Thyroid gland (tissue), 4 donors: Measurements from ENCODE around the gene LMOD1. TPM values are rescaled to one million over a fixed set of nuclear protein-coding genes. Genes with fewer than 3 reads are reported as not detected.

ENCODE experiments used
- DNase-seq, 2 donors: peaks; one replicate each; pipeline ENCODE4 v3.0.0-alpha.2; 2019
- H3K27ac ChIP-seq, 3 donors: fragments of 200-600 bp; sonication (generic); 1 replicate in 2 of 3; 2 replicates in 1 of 3; pipeline ENCODE4 v1.5.1; 2016 to 2019; ENCODE audit warnings: mild to moderate bottlenecking in 1 of 3, moderate library complexity in 1 of 3
- H3K27me3 ChIP-seq: fragments of 200-600 bp; sonication (generic); one replicate; pipeline ENCODE4 v1.5.1; 2019
- H3K36me3 ChIP-seq, 2 donors: fragments of 200-600 bp; sonication (generic); one replicate each; pipeline ENCODE4 v1.5.1; 2016 to 2019
- H3K4me1 ChIP-seq, 2 donors: fragments of 200-600 bp; sonication (generic); one replicate each; pipeline ENCODE4 v1.5.1; 2017 to 2019
- H3K4me3 ChIP-seq, 3 donors: fragments of 200-600 bp; sonication (generic); replicated peaks in 1 of 3; 1 replicate in 2 of 3; 2 replicates in 1 of 3; pipeline ENCODE4 v1.5.1; 2016; ENCODE audit warnings: mild to moderate bottlenecking in 1 of 3
- H3K9me3 ChIP-seq: fragments of 200-600 bp; sonication (generic); one replicate; pipeline ENCODE4 v1.5.1; 2017
- POLR2A ChIP-seq, 2 donors: fragments of 450-650 bp; IDR thresholded peaks; one replicate each; pipeline ENCODE4 v1.6.1; 2017; ENCODE audit warnings: antibody characterized with exemption in 2 of 2, mild to moderate bottlenecking in 2 of 2, moderate library complexity in 1 of 2
- WGBS, 2 donors: methylation state at CpG; one replicate each; pipeline ENCODE4 v1.1.5; 2017; 5-methylcytosine and 5-hydroxymethylcytosine counted together
- intact Hi-C: fragments of 100-400 bp; cut with DNase I; formaldehyde crosslinking; loops from one replicate; pipeline ENCODE4 v1.15.1; 2023
- total RNA-seq, 4 donors: library from RNA; depleted of rRNA; stranded (reverse); fragments of >200 nt; gene quantifications; one replicate each; pipeline ENCODE4 v1.2.3, GENCODE V29; 2016
- TF ChIP-seq, protein P1 (sequence below), 6 experiments: fragments of 200-600 bp in 3 of 6; fragments of 450-650 bp in 3 of 6; sonication (generic) in 3 of 6; IDR thresholded peaks; one replicate each; pipeline ENCODE4 v1.5.1; 2016 to 2019; ENCODE audit warnings: antibody characterized with exemption in 6 of 6, mild to moderate bottlenecking in 2 of 6, inconsistent platforms in 1 of 6, moderate library complexity in 1 of 6

The LMOD1 gene
- total RNA-seq, 4 donors from 2014 or later = 30.6 to 50.0 (median 35.9) TPM

DNA sequence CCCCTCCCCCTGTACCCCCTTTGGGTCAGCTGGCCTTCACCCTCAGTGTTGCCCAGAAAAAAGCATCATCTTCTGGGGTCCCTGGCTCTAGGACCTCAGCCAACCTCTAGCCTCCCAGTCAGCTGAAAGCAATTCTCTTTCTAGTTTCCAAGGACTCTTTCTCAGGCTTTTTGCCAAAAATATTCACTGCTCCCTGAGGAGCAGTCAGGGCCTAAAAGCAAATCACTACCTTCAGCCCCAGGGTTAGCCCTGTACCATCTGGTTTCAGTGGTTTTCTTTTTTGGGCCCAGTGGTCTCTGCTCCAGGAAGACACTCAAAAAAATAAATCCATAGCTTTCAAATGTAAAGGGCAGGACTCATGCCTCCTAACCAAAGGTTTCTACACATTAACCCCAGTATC, 3.1 kb upstream of the LMOD1 start:
- no peaks in the 10 kb centered on the region for H3K36me3 ChIP-seq
- DNase-seq = peak in 1 of 2 donors; percentile 4
- H3K27ac ChIP-seq = peak overlapping the region in 2 of 3 donors; percentile 5 to 27
- peaks cover 3 to 16% of the 10 kb centered on the region in 2 donors for H3K4me1 ChIP-seq
- intact Hi-C loops = no loop called here
- no peak overlapping the region for H3K4me3 ChIP-seq
- no peaks in the 10 kb centered on the region for H3K27me3 ChIP-seq
- H3K9me3 ChIP-seq = no peaks in the 10 kb centered on the region
- TF ChIP-seq, protein P1, sequence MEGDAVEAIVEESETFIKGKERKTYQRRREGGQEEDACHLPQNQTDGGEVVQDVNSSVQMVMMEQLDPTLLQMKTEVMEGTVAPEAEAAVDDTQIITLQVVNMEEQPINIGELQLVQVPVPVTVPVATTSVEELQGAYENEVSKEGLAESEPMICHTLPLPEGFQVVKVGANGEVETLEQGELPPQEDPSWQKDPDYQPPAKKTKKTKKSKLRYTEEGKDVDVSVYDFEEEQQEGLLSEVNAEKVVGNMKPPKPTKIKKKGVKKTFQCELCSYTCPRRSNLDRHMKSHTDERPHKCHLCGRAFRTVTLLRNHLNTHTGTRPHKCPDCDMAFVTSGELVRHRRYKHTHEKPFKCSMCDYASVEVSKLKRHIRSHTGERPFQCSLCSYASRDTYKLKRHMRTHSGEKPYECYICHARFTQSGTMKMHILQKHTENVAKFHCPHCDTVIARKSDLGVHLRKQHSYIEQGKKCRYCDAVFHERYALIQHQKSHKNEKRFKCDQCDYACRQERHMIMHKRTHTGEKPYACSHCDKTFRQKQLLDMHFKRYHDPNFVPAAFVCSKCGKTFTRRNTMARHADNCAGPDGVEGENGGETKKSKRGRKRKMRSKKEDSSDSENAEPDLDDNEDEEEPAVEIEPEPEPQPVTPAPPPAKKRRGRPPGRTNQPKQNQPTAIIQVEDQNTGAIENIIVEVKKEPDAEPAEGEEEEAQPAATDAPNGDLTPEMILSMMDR (IDR thresholded peaks at IDR 0.05) = no peak
- no peak for TF ChIP-seq POLR2A (IDR thresholded peaks at IDR 0.05)

DNA sequence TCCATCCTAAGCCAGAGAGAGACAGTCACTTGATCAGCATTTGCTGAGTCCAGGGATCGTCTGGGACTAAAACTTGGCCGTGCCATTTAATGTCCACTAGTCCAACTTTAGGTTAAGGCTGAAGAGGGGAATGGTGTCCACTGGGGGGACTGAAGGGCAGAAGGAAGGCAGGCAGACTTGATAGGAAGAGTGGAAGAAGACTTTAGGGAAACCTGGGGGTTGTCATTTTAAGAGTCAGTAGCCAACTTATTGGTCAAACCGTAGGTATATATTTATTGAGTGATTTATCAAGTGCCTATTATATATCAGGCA, 1.3 kb upstream of the LMOD1 start:
- Histone ChIP-seq H3K27ac (peak overlapping the region in 1 of 3 donors; percentile 97), H3K27me3 (no peaks in the 10 kb centered on the region), H3K36me3 (no peaks in the 10 kb centered on the region), H3K9me3 (no peaks in the 10 kb centered on the region), H3K4me3 (no peak overlapping the region), H3K4me1 (peaks cover 15 to 27% of the 10 kb centered on the region in 2 donors)
- TF ChIP-seq POLR2A (IDR thresholded peaks at IDR 0.05) = no peak
- TF ChIP-seq, protein P1 (IDR thresholded peaks at IDR 0.05) = no peak
- WGBS, 2 donors = 74 to 77% methylated on average over 3 of the region's 3 CpGs
- intact Hi-C loops = no loop called here
- DNase-seq = no peak

DNA sequence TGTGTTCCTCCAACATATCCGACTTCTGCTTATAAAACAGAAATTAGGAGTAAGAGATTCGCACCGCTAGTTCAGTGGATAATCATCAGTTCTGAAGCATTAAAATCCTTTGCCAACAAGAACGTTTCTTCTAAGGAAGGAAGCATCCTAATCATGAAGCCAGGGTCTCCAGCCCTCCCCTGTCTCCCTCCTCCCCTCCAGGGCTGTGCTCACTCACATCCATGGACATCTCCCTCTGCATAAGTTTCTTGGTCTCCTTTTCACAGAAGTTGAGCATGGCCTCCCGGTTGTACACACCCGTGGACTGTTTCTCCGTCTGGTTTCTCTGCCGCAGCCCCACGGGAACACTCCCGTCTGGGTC, 505 bp downstream of the LMOD1 start:
- TF ChIP-seq, protein P1 (IDR thresholded peaks at IDR 0.05) = no peak
- no peak for TF ChIP-seq POLR2A (IDR thresholded peaks at IDR 0.05)
- Histone ChIP-seq H3K4me1 (peaks cover 30 to 36% of the 10 kb centered on the region in 2 donors), H3K27me3 (no peaks in the 10 kb centered on the region), H3K27ac (peak overlapping the region; percentile 83 to 89 (median 84)), H3K4me3 (peak overlapping the region; percentile 48 to 55 (median 53)), H3K36me3 (no peaks in the 10 kb centered on the region), H3K9me3 (no peaks in the 10 kb centered on the region)
- intact Hi-C loops = no loop called here
- WGBS, 2 donors = 13 to 22% methylated on average over 10 of the region's 10 CpGs
- no peak for DNase-seq

DNA sequence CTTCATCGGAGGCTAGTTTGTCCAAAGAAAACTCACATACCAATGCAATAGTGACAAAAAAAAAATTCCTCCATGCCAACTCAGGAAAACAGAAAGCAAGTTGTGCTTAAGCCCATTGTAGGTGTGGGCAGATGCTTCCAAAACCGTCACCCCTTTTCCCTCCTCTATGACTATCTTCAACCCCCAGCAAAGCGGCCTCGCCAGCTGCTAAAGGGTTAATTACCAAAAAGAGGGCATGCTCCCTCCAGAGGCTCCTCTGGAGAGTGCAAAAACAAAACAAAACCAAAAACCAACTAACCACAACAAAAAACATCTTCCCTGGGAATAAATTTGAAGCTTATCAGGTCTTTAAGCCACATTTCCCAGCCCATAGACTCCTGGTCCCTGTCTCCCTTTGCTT, 1.2 kb downstream of the LMOD1 start:
- H3K9me3 ChIP-seq = no peaks in the 10 kb centered on the region
- peak overlapping the region; percentile 83 to 89 (median 84) for H3K27ac ChIP-seq
- no peaks in the 10 kb centered on the region for H3K27me3 ChIP-seq
- peaks cover 30 to 36% of the 10 kb centered on the region in 2 donors for H3K4me1 ChIP-seq
- DNase-seq = no peak
- intact Hi-C loops = no loop called here
- 36% methylated on average over 4 of the region's 4 CpGs for WGBS, 2 donors
- H3K4me3 ChIP-seq = peak overlapping the region; percentile 48 to 55 (median 53)
- H3K36me3 ChIP-seq = no peaks in the 10 kb centered on the region
- TF ChIP-seq POLR2A (IDR thresholded peaks at IDR 0.05) = no peak
- TF ChIP-seq, protein P1 (IDR thresholded peaks at IDR 0.05) = peak in 2 of 6 experiments; percentile 13 to 32

DNA sequence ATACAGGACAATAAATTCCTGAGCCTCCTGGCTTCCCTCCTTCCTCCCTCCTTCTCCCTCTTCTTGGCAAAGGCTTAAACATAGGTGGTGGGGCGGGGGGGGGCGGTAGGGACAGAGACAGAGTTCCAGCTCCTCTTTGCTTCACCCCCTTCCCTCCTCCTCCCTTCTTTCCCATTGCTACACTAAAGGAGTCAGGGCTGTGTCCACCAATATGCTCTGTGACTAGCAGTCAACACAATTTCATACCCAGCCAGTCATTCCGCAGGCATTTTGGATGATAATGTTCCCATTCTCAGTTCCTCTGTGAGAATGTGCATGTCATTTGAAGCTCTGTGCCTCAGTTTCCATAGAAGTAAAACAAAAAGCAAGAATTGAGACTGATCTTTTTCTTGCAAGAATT, 1.7 kb downstream of the LMOD1 start:
- 37 to 64% methylated on average over 3 of the region's 3 CpGs for WGBS, 2 donors
- Histone ChIP-seq H3K9me3 (no peaks in the 10 kb centered on the region), H3K27ac (peak overlapping the region; percentile 83 to 89 (median 84)), H3K27me3 (no peaks in the 10 kb centered on the region), H3K36me3 (no peaks in the 10 kb centered on the region), H3K4me3 (peak overlapping the region in 1 of 3 donors; percentile 48), H3K4me1 (peaks cover 30 to 36% of the 10 kb centered on the region in 2 donors)
- TF ChIP-seq, protein P1 (IDR thresholded peaks at IDR 0.05) = no peak
- TF ChIP-seq POLR2A (IDR thresholded peaks at IDR 0.05) = no peak
- DNase-seq = peak; percentile 14 to 22
- intact Hi-C loops = no loop called here
